HG02938 (cell line): ENCODE measurements around the gene YJEFN3.

Experiments
- ATAC-seq: cut with Tn5 transposase; IDR thresholded peaks from one replicate; pipeline ENCODE4 v1.9.1; 2021; ENCODE audit warnings: mild to moderate bottlenecking, moderate library complexity; ENCODE audit not compliant: unreplicated experiment

Gene YJEFN3

DNA sequence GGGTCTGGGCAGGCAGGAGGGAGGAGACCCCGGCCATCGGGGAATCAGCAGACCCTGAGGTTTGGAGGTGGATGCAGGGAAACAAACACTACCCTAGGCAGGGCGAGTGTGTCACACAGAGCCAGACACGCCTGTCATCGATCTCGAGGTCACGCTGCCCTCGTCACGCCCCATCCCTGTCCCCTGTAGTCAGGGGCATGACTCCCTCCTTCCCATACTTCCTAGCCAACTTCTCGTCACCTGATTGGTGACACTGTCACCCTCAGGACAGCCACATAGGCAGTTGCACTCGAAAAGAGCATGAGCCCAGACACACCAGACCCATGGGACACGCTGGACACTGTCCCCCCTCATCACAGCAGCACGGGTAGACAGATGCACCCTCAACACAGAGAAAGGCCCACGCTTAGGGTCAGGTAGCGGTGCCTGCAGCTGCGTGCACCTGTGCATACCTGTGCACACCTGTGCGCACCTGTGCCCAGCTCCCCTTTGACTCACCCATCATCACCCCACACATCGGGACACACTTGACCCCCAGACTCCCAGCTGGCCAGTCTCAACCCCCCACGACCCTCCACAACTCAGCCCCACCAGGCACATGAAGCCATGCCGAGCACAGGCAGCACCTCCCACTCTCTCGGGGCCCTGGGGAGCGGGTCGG is 21.2 kb downstream of the YJEFN3 start:
- ATAC-seq: no peak

DNA sequence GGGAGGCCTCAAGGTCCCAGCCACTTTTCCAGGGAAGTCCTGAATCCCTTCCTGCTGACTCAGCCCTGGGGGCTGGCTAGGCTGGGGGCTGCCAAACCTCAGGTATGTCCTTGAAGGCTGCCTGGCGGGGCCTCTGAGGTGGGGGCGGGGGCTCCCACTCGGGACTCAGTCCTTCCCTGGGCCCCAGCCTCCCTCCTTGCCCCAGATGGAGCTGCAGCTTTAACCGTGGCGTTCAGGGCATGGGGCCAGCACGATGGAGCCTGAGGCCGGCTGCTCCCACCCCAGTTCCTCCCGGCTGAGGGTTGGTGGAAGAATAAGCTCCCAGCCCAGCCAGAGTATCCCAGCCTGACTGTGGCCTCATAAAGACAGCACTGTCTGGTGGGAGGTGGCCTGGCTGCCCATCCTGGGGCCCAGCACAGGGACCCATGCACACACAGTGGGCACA is 21.8 kb downstream of the YJEFN3 start:
- ATAC-seq: no peak

DNA sequence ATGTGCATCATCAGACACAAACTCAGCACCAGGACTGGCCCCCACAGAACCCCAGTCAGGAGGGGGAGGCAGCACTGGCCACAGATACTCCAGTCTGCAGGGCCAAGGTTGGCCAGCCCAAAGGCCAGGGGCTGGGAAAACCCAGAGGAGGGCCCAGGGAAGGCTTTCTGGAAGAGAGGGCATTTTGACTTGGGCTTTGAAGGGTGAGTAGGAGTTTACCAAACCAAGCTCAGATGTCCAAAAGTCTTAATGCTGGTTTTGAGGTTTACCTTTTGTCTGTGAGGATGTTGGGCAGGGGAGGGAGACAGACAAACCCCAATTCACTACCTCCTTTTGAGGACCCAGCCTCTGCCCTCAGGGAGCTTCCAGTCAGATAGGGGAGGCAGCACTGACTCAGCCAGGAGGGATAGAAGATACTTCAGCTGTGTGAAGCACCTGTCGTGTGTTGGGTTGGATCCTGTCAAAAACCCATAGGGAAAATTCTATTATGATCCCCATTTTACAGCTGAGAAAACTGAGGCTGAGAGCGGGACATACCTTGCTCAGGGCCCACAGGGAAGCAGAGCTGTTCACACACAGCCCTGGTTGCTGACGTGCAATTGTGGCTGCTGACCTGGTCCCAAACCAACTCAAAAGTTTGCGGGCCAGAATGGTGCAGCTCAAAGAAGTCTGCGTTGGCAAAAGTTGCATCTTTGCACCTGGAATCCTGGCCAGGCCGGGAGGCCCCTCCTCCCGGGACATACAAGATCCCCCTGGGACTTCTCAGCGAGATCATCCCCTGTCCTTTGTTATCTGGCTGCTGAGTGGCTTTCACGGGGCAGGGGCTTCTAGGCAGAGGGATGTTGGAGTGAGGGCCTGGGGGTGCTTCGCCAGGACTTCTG is 22.5 kb downstream of the YJEFN3 start:
- ATAC-seq: no peak

DNA sequence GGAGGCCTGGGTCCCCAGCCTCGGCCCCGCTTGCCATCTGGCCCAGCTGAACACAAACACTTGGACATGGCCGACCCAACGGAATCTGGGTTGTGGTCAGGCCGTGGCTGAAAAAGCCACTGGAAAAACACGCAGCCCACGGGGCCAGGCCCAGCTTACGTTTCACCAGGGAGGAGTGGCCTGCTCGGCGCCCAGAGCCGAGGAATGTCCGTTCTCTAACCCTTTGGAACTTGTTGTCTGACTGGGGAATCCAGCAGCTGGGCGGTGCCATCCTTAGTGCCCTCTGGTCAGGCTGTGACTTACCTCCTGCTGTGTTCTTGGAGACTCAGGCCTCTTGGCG is 23.1 kb downstream of the YJEFN3 start:
- no peak for ATAC-seq

DNA sequence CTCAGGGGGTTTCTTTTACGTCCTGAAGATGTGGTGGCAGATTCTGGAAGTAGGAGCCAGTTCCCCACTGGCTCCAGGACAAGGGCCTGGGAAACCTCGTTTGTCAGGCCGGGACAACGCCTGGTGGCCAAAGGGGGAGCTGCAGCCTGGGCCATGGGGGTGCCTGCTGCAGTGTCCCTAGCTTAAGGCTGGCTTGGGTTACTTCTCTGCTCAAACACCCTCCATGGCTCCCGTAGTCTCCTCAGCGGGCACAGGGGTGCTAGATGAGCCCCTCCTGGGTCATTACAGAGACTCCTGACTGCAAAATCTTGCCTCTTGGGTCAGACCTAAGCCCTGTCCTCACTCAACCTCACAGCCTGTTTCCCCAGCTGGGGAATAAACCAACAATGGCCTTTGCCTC is 24.1 kb downstream of the YJEFN3 start:
- no peak for ATAC-seq

DNA sequence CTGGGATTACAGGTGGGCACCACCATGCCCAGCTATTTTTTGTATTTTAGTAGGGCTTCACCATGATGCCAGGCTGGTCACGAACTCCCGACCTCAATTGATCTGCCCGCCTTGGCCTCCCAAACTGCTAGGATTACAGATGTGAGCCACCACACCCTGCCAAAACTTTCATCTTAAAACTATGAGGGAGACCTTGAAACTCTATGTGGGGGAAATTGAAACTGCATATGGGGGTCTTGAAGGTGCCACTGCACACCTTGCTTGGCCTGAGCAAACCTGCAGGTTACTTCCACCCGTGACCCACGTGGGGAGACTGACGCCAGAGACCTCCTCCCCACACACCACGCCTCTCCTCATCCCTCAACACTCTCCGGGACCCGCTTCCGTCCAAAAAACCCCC is 25.0 kb downstream of the YJEFN3 start:
- no peak for ATAC-seq

DNA sequence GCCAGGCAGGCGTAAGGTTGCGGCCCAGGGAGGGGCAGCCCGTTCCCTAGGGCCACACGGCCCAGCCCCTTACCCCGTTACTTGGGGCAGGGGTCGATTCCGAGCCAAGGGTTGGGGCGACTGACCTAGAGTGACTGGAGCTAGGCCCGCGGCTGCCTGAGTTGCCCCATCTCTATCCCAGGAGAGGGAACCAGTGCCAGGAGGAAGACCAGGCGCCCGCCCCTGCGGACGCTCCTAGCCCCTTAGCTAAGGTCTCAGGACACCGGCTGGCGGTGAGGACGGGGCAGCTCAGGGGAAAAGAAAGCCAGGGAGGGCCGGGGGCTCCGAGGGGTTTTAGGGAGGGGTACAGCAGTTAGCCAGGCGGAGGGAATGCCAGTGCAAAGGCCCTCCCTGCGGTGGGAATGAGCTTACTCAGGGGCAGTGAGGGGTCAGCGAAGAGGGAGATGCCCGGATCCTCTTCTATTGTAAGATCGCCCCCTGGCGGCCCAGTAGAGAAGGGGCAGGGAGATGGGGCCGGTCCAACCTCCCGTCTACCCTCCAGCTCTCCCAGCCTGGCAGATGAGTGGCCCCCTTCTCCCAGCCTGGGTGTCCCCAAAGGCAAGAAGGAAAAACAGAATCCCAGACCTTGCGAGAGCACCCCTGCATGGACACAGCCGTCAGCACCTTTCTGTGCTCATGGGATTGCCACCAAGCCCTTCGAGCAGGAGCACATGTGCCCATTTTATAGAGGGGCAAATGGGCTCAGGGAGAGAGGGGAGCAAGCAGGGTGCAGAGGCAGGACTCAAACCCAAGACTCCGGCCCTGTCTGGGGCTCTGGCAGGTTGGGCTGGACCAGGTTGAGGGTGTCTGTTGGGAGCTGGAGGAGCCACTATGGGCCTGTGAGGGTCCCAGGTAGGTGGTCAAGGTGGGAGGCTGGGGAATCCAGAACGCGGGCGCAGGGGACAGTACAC is 25.6 kb downstream of the YJEFN3 start:
- ATAC-seq: no peak

DNA sequence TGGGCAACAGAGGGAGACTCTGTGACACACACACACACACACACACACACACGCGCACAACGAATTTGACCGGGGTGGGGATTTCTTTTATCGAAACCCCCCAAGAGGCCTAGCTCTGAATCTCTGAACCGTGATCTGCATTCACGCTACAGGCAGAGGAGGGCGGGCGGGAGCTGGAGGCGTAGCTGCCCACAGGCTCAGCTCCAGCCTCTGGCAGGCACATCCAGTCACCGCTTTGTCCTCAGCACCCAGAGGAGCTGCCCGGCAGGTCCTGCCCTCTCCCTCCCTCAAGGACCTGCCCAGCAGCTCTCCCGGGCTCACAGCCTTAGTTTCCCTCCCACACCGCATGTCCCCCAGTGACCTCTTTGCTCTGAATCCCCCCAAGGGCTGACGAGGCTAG is 29.3 kb downstream of the YJEFN3 start:
- no peak for ATAC-seq

DNA sequence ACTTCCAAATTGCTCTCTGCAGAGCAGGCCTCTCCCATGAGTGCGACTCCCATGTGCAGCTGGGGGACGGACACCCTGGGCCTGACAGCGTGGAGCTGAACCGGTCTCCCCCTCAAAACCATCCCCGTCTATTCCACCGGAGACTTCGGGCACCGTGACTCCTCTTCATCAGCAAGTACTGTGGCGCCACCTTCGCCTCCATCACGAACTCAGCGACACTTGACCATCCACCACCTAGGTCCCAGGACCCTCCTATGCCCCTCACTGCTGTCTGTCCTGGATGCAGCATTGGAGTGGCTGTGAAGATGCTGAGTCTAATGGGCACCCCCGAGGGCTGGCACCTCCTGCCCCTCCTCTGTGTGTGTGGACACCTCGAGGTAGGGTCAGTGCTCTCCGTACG is 29.9 kb downstream of the YJEFN3 start:
- ATAC-seq: no peak

DNA sequence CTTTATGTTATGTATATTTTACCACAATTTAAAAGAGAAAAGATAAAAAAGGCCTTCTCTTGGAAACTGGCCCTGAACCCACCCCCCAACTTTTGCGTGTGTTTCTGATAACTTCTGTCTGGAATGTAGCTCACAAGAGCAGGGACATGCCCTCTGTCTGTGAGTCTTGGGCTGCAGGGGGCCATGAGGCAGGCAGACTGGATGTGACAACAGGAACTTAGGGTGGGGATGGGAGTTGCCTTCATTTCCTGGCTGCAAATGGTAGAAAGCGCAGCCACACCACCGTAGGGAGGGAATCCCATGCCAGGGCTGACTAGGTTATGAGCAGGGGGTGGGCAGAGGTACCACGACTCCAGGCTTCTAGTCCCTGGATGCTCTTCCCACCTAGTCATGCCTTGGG is 31.2 kb downstream of the YJEFN3 start:
- ATAC-seq: no peak

DNA sequence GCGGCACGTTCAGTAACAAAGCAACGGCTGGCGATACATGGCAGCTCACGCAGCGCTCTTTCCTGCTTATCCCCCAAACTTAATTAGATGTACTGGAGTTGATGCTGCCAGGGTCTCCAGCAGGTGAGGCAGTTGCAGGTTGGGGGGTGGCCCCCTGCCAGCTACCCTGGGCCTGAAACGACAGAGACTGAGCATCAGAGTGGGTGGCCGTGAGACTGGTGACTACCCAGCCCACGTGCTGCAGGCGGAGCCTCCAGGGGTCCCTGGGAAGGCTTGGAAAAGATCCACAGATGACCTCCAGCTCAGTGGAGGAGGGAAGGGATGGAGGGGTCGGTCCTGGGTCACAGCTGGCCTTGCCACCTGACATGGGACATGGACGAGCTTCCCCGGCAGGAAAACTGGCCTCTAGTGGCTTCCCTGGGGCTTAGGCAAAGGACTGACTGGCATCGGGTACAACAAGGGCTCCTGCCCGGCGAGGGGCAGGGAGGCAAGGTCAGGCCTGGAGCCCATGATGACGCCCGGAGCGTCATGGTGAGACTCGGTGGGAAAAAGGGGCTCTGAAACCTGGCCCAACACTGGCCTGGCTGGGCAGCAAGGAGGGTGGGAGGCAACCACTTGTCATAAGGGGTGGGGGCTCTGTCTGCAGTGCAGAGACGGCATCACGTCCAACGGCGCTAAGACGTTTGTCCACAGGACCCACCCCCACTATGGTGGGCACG is 33.4 kb downstream of the YJEFN3 start:
- ATAC-seq: no peak

DNA sequence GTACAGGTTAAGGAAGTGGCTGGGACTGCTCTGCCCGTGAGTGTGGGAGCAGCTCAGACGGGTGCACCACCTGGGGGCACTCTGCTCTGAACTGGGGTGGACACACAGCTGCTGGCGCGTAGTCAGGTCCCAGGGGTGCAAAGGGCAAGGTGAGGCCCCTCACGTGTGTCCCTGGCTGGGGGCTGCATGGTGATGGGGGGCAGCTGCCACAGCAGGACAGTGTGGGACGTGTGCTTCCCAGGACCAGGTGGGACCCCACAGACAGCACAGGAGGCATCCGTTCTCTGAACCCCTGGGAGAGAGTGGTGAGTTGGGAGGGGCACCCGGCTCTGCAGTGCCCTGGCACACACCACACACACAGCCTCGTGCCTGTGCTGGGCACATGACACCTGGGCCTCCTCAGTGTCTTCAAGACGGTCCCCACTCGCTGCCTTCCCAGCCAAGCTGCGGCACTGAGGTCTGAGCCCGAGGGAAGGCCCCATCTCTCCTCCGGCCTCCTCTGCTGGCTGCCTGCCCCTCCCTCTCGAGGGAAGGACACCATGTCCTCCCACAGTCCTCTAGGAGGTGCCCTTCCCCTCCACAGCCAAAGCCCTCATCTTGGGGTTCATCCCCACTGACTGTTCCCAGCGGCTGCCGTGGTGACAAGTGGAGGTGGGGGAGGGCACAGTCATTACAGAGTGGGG is 34.1 kb downstream of the YJEFN3 start:
- no peak for ATAC-seq

DNA sequence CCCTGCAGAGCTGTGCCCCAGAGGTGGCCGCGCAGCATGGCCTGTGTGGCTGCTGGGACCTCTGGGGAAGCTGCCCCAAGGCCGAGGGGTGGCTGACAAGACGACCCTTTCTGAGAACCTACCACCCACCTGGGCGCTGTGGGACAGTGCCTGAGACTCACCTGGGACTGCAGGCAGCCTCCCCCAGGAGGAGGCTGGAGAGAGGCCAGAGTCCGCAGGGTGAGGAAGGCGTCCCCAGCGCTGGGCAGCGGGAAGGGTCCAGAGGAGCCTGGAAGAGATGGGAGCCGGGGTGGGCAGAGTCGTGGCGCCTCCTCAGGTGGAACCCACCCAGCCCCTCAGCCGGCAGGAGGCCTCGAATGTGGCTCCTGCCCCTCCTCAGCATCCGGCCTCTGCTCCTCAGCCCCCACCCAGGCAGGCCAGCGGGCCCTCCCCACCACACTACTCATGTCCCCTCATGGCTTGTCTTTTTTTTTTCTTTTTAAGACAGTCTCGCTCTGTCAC is 34.7 kb downstream of the YJEFN3 start:
- no peak for ATAC-seq

DNA sequence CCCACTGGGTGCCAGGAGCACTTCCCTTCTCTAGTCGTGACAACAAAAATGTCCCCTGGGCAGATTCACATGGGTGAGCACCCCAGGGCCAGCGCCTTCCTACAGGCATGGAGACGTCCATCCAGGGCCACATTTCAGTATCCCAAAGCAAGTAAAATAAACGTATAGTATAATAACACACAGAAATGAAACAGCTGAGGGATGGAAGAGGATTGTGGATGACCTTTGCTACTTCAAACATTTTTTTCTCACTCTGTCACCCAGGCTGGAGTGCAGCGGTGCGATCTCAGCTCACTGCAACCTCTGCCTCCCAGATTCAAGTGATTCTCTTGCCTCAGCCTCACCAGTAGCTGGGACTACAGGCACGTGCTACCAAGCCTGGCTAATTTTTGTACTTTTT is 37.6 kb downstream of the YJEFN3 start:
- no peak for ATAC-seq

DNA sequence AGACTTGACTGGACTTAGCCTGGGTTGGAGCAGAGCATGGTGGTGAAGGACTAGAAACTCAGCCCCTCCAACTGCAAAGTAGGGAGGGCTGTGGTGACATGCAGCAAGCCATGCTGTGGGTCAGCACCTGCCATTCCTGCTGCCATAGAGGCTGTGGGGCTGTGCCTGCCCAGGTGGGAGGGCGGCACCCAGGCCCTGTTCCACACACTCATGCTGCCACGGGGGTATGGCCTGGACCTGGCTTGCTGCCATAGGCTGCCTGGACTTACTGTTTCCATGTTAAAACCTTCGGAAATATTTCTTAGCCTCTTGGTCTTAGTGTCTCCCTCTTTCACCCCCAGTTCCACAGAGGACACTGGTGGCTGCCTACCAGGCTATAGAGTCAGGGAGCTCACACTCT is 38.7 kb downstream of the YJEFN3 start:
- ATAC-seq: no peak

DNA sequence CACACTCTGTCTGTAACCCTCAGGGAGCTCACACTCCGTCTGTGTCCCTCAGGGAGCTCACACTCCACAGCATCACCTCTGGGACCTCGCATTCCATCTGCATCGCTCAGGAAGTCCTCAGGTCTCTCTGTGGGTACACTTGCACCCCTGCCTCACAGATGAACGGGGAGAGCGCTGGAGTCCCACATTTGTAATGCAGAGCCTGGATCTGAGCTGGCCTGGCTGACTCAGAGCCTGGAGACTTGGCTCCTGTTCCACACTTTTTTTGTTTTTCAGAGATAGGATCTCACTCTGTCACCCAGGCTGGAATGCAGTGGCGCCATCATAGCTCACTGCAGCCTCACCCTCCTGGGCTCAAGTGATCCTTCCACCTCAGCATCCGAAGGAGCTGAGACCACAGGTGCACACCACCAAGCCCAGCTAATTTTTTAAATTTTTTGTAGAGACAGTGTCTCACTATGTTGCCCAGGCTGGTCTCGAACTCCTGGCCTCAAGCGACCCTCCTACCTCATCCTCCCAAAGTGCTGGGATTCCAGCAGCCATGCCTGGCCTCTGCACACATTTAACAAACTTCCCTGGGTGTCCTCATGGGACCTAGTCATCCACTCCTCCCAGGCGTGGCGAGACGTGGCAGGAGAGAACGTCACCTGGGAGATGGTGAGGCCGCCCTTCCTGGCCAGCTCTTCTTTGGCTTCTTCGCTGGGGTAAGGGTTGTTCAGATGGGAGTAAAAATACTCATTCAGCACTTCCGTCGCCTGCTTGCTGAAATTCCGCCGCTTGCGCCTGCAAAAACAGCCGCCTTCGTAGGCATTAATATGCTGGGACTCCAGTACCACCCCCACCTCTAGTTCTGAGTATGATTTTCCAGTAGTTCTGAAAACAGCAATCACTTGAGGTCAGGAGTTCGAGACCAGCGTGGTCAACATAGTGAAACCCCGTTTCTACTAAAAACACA is 40.4 kb downstream of the YJEFN3 start:
- no peak for ATAC-seq

DNA sequence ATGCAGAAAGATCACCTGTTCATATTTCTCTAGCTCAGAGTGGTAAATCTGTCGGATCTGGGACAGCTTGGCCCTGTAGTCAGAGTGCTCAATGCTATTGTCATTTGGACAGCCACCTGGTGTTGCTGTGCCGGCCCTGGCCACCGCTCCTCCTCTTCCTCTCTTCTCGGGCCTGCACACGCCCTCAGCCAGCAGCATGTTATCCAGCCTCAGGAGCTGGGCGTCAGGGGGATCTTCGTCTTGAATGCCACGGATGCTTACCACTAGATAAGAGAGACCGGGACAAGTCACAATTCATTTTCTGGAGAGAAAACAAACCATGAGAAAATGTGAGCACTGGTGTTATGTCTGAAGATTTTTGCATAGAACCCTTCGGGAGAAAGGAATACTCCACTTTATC is 41.9 kb downstream of the YJEFN3 start:
- ATAC-seq: no peak

DNA sequence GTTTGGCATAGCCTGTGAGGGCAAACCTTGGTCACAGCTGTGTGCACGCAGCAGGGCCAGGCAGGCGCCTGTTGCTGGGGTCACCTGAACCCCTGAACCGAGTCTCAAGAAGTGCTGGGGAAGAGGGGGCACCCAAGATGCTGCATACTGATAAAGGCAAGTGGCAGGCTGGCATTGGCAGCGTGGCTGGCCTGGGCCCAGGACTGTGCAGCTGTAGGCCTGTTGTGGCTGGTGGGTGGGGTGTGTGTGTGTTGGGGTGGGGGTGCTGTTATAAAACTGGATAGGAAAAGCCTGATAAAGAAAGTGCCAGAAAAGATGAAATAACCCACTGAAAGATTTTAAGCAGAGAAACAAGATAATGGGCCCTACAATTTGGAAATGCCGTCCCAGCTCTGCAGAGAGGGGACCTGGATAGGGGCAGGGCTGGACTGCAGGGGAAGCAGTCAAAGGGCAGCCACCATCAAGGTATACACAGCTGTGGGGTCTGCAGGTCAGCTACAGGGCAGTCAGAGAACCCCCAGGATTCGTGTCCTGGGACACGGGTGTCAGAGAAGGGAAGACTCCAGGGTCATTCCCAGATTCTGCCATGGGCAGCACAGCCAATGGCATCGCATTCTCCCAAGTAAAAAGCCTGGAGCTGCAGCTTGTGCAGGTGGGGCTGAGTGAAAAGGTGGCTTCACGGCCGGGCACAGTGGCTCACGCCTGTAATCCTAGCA is 42.5 kb downstream of the YJEFN3 start:
- no peak for ATAC-seq
